CD4-positive, alpha-beta T cell (primary cell): ENCODE measurements around the gene SOX4. TPM values are rescaled to one million over a fixed set of nuclear protein-coding genes. Genes with fewer than 3 reads are reported as not detected.

ENCODE experiments used
- ATAC-seq: fragments of 200-7000 bp; cut with Tn5 transposase; one replicate; pipeline ENCODE4 v1.10.0; 2022; ENCODE audit warnings: mild to moderate bottlenecking; ENCODE audit not compliant: poor library complexity
- CTCF ChIA-PET: fragments of 350-600 bp; sonication (Branson Sonifier 250); formaldehyde crosslinking; loops from one replicate; lab custom pipeline; 2021; ENCODE audit warnings: antibody characterized with exemption, inconsistent platforms; lab: Charles Lee
- POLR2A ChIA-PET: fragments of 350-600 bp; sonication (Branson Sonifier 250); formaldehyde crosslinking; loops from one replicate; lab custom pipeline; 2021; ENCODE audit warnings: antibody characterized with exemption, inconsistent platforms; lab: Charles Lee
- DNase-seq, 14 experiments: peaks; one replicate each; pipeline ENCODE4 v3.0.0-alpha.2; 2013 to 2020; ENCODE audit warnings: mixed read lengths in 2 of 14
- H3K27ac ChIP-seq, 2 donors: one replicate each; pipeline versions ENCODE4 v1.5.1 to v1.7.0; 2013; ENCODE audit warnings: low read length in 2 of 2, low read depth in 1 of 2, mild to moderate bottlenecking in 1 of 2
- H3K27me3 ChIP-seq, 2 experiments: 1 replicate in 1 of 2; 2 replicates in 1 of 2; pipeline versions ENCODE4 v1.6.1 to v1.7.0; 2013; ENCODE audit warnings: low read length in 2 of 2, control low read depth in 1 of 2, mild to moderate bottlenecking in 1 of 2, moderate library complexity in 1 of 2; ENCODE audit not compliant: insufficient read depth in 2 of 2, control insufficient read depth in 1 of 2
- H3K36me3 ChIP-seq: one replicate; pipeline ENCODE4 v1.6.1; 2013; ENCODE audit warnings: low read length, control low read depth; ENCODE audit not compliant: insufficient read depth
- H3K4me1 ChIP-seq: one replicate; pipeline ENCODE4 v1.6.1; 2013; ENCODE audit warnings: low read length, control low read depth; ENCODE audit not compliant: insufficient read depth
- H3K4me3 ChIP-seq: one replicate; pipeline ENCODE4 v1.5.1; 2013; ENCODE audit warnings: mild to moderate bottlenecking, low read length, moderate library complexity
- H3K9me3 ChIP-seq, 2 experiments: 1 replicate in 1 of 2; 2 replicates in 1 of 2; pipeline versions ENCODE4 v1.6.1 to v1.7.0; 2013; ENCODE audit warnings: low read length in 2 of 2, mild to moderate bottlenecking in 2 of 2, control low read depth in 1 of 2, moderate library complexity in 1 of 2; ENCODE audit not compliant: control insufficient read depth in 1 of 2, insufficient read depth in 1 of 2
- H3K27ac Mint-ChIP-seq: one replicate; pipeline ENCODE4 v1.8.0; 2020; ENCODE audit warnings: mixed read lengths
- H3K27me3 Mint-ChIP-seq: one replicate; pipeline ENCODE4 v1.8.0; 2021; ENCODE audit warnings: mixed read lengths
- H3K36me3 Mint-ChIP-seq: one replicate; pipeline ENCODE4 v1.8.0; 2021; ENCODE audit warnings: low read depth, mixed read lengths
- H3K4me1 Mint-ChIP-seq: one replicate; pipeline ENCODE4 v1.8.0; 2021; ENCODE audit warnings: low read depth, mixed read lengths
- H3K4me3 Mint-ChIP-seq: one replicate; pipeline ENCODE4 v1.8.0; 2020; ENCODE audit warnings: mild to moderate bottlenecking, mixed read lengths
- H3K9me3 Mint-ChIP-seq: one replicate; pipeline ENCODE4 v1.8.0; 2020; ENCODE audit warnings: mixed read lengths
- intact Hi-C, 2 experiments: fragments of 100-400 bp; cut with DNase I in 1 of 2; cut with micrococcal nuclease in 1 of 2; formaldehyde crosslinking; loops; one replicate each; pipeline versions ENCODE4 v1.15.1 to v1.9.0; 2023 to 2025; cut with DNase I, micrococcal nuclease
- total RNA-seq, 174 experiments: library from RNA in 2 of 174; stranded (reverse) in 2 of 174; gene quantifications; one replicate each; pipeline ENCODE4 v1.2.3 and lab custom pipeline; 2021 to 2026
- TF ChIP-seq, protein P1 (sequence below): fragments of 200-600 bp; IDR thresholded peaks from one replicate; pipeline ENCODE4 v1.8.0; 2022; ENCODE audit warnings: antibody characterized with exemption, mild to moderate bottlenecking

Gene SOX4
- total RNA-seq, 2 experiments from 2014 or later = 22.1 to 22.6 TPM

DNA sequence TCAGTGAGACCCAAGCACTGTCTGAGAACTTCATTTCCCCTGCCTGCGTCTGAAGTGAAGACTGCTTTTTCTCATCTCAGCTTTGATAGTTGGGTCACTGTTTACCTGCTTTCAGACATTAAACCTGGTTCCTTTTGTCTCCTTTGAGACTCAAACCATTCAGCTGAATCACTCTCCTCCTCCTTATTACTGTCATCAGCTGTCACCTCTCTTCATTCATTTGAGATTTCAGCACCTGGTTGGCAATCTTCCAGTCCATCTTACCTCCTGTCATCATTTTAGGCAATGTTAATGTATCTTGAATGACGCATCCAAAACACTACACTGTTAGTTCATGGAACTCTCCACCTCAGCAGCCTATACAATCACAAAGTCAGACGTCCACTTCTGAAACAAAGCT is 34.3 kb upstream of the SOX4 start:
- no peak for DNase-seq
- TF ChIP-seq, protein P1, sequence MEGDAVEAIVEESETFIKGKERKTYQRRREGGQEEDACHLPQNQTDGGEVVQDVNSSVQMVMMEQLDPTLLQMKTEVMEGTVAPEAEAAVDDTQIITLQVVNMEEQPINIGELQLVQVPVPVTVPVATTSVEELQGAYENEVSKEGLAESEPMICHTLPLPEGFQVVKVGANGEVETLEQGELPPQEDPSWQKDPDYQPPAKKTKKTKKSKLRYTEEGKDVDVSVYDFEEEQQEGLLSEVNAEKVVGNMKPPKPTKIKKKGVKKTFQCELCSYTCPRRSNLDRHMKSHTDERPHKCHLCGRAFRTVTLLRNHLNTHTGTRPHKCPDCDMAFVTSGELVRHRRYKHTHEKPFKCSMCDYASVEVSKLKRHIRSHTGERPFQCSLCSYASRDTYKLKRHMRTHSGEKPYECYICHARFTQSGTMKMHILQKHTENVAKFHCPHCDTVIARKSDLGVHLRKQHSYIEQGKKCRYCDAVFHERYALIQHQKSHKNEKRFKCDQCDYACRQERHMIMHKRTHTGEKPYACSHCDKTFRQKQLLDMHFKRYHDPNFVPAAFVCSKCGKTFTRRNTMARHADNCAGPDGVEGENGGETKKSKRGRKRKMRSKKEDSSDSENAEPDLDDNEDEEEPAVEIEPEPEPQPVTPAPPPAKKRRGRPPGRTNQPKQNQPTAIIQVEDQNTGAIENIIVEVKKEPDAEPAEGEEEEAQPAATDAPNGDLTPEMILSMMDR = no peak
- no peaks in the 10 kb centered on the region for H3K9me3 ChIP-seq

DNA sequence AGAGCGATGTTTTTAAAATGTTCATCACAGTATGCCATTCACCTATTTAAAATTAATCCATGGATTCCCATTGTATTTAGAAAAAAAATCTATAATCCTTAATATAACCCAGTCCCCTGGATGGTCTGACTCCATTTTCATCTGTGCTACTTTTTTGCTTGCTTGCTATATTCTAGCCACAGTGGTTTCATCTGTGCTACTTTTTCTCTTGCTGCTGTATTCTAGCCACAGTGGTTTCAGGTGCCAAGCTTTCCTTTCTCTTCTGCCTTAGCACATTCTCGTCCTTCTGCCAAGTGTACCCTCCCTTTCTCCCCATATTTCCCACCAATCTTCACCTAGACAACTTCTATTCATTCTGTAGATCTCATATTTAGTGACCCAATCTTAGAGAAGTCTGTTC is 33.3 kb upstream of the SOX4 start:
- Histone ChIP-seq H3K27ac (no peak overlapping the region), H3K27me3 (peaks cover 0 to 2% of the 10 kb centered on the region in 2 experiments), H3K36me3 (no peaks in the 10 kb centered on the region), H3K4me3 (no peak overlapping the region), H3K4me1 (no peaks in the 10 kb centered on the region), H3K9me3 (no peaks in the 10 kb centered on the region)
- Mint-ChIP-seq H3K4me1 (no peaks in the 10 kb centered on the region), H3K27me3 (no peaks in the 10 kb centered on the region), H3K4me3 (no peak overlapping the region), H3K27ac (no peak overlapping the region), H3K36me3 (no peaks in the 10 kb centered on the region), H3K9me3 (no peaks in the 10 kb centered on the region)
- no peak for ATAC-seq
- ChIA-PET CTCF (no interaction called here), POLR2A (no interaction called here)
- TF ChIP-seq, protein P1 = no peak
- intact Hi-C loops = no loop called here
- DNase-seq = no peak

More for the DNA sequence above, 34.3 kb upstream of the SOX4 start:
- H3K4me3 Mint-ChIP-seq = no peak overlapping the region
- CTCF ChIA-PET = no interaction called here
- no peak for ATAC-seq
- no peaks in the 10 kb centered on the region for H3K27me3 Mint-ChIP-seq
- H3K36me3 Mint-ChIP-seq = no peaks in the 10 kb centered on the region
- intact Hi-C loops = no loop called here
- H3K9me3 Mint-ChIP-seq = no peaks in the 10 kb centered on the region
- Histone ChIP-seq H3K36me3 (no peaks in the 10 kb centered on the region), H3K27me3 (no peaks in the 10 kb centered on the region), H3K27ac (no peak overlapping the region), H3K4me1 (no peaks in the 10 kb centered on the region), H3K4me3 (no peak overlapping the region)
- no peaks in the 10 kb centered on the region for H3K4me1 Mint-ChIP-seq
- H3K27ac Mint-ChIP-seq = no peak overlapping the region
- POLR2A ChIA-PET = no interaction called here

GRCh38 chr6:21565431-21565830 is 28.1 kb upstream of the SOX4 start:
- H3K4me3 Mint-ChIP-seq = no peak overlapping the region
- H3K9me3 ChIP-seq = peaks cover 0 to 5% of the 10 kb centered on the region in 2 experiments
- H3K27me3 ChIP-seq = peaks cover 0 to 4% of the 10 kb centered on the region in 2 experiments
- H3K27me3 Mint-ChIP-seq = peaks cover 8% of the 10 kb centered on the region
- no peak overlapping the region for H3K27ac ChIP-seq
- intact Hi-C loops = no loop called here
- no peaks in the 10 kb centered on the region for H3K9me3 Mint-ChIP-seq
- H3K4me1 ChIP-seq = no peaks in the 10 kb centered on the region
- ATAC-seq = no peak
- POLR2A ChIA-PET = no interaction called here
- H3K27ac Mint-ChIP-seq = no peak overlapping the region
- no peaks in the 10 kb centered on the region for H3K36me3 Mint-ChIP-seq
- no peak for DNase-seq
- TF ChIP-seq, protein P1 = no peak
- CTCF ChIA-PET = interaction anchor here (0.7 kb wide), 1 partner anchor 1017 kb away, joined by 3 read pairs; no protein-coding TSS in a partner anchor
- no peak overlapping the region for H3K4me3 ChIP-seq
- H3K36me3 ChIP-seq = no peaks in the 10 kb centered on the region
- no peaks in the 10 kb centered on the region for H3K4me1 Mint-ChIP-seq
